Progenitor cell of endocrine pancreas (in vitro differentiated cells): ENCODE data around the gene SOST. TPM values are rescaled to one million over a fixed set of nuclear protein-coding genes. Genes with fewer than 3 reads are reported as not detected.

ENCODE experiments used
- DNase-seq: peaks from one replicate; pipeline ENCODE4 v3.0.0; 2021; ENCODE audit warnings: low spot score; ENCODE audit not compliant: unreplicated experiment
- H3K27ac Mint-ChIP-seq: 2 replicates; pipeline ENCODE4 v1.8.0; 2021; ENCODE audit warnings: mild to moderate bottlenecking, moderate library complexity, mixed read lengths
- H3K27me3 Mint-ChIP-seq: 2 replicates; pipeline ENCODE4 v1.8.0; 2021; ENCODE audit warnings: mixed read lengths
- H3K36me3 Mint-ChIP-seq: 2 replicates; pipeline ENCODE4 v1.8.0; 2022; ENCODE audit warnings: mixed read lengths; ENCODE audit not compliant: insufficient read depth
- H3K4me1 Mint-ChIP-seq: 2 replicates; pipeline ENCODE4 v1.8.0; 2021; ENCODE audit warnings: low read depth, mixed read lengths
- H3K4me3 Mint-ChIP-seq: 2 replicates; pipeline ENCODE4 v1.8.0; 2021; ENCODE audit warnings: low read depth, mild to moderate bottlenecking, moderate library complexity, mixed read lengths
- H3K9me3 Mint-ChIP-seq: 2 replicates; pipeline ENCODE4 v1.8.0; 2021; ENCODE audit warnings: low read depth, mixed read lengths
- total RNA-seq: library from RNA; stranded (reverse); gene quantifications from 2 replicates; pipeline ENCODE4 v1.2.1, GENCODE V29; 2021
- TF ChIP-seq, protein P1 (sequence below): fragments of 200-600 bp; sonication (generic); IDR thresholded peaks from one replicate; pipeline ENCODE4 v1.5.0; 2021; ENCODE audit warnings: antibody characterized with exemption, mild to moderate bottlenecking; ENCODE audit not compliant: unreplicated experiment

Gene SOST
- total RNA-seq, 1 donor from 2014 or later: 0.43 TPM

DNA sequence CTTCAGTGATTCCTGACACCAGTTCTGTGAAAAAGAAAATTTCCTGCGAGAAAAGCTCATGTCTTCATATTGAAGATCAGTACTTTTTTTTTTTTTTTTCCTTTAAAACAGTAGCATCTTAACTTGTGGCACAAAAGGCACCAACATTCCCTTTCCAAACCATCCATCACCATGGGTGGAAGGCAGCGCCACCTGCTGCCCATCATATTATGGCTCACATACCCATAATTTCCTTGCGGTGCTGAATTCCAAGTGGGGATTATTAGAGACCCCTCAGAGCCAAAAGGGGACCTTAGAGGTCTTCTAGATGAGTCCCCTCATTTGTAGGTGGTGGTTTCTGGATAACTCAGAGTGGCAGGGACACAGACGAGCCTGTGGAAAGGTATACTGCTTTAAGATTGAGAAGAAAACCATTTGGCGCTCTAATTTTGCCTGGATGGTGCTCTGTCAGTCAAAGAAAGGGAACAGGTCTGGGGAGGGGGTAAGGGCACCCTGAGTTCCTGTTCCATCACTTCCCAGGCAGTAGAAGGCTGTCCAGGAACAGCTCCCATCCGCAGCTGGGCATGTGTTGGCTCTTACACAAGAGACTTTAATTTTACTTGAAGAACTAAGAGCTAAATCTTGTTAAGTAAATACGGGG, 7.9 kb upstream of the SOST start:
- H3K36me3 Mint-ChIP-seq: peaks cover 14% of the 10 kb centered on the region
- no peak overlapping the region for H3K4me3 Mint-ChIP-seq
- H3K27me3 Mint-ChIP-seq: no peaks in the 10 kb centered on the region
- no peaks in the 10 kb centered on the region for H3K9me3 Mint-ChIP-seq
- TF ChIP-seq, protein P1, sequence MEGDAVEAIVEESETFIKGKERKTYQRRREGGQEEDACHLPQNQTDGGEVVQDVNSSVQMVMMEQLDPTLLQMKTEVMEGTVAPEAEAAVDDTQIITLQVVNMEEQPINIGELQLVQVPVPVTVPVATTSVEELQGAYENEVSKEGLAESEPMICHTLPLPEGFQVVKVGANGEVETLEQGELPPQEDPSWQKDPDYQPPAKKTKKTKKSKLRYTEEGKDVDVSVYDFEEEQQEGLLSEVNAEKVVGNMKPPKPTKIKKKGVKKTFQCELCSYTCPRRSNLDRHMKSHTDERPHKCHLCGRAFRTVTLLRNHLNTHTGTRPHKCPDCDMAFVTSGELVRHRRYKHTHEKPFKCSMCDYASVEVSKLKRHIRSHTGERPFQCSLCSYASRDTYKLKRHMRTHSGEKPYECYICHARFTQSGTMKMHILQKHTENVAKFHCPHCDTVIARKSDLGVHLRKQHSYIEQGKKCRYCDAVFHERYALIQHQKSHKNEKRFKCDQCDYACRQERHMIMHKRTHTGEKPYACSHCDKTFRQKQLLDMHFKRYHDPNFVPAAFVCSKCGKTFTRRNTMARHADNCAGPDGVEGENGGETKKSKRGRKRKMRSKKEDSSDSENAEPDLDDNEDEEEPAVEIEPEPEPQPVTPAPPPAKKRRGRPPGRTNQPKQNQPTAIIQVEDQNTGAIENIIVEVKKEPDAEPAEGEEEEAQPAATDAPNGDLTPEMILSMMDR: peak; percentile 77
- H3K4me1 Mint-ChIP-seq: peaks cover 2% of the 10 kb centered on the region
- DNase-seq: no peak
- no peak overlapping the region for H3K27ac Mint-ChIP-seq

- Mint-ChIP-seq H3K36me3 (peaks cover 1% of the 10 kb centered on the region), H3K4me3 (peak overlapping the region; percentile 16), H3K27ac (peak overlapping the region; percentile 54), H3K4me1 (peaks cover 9% of the 10 kb centered on the region), H3K9me3 (no peaks in the 10 kb centered on the region), H3K27me3 (peaks cover 25% of the 10 kb centered on the region)
- TF ChIP-seq, protein P1: peak; percentile 96
- DNase-seq: peak; percentile 94
Observed at GRCh38 chr17:43760254-43760852, 1.8 kb upstream of the SOST start.

DNA sequence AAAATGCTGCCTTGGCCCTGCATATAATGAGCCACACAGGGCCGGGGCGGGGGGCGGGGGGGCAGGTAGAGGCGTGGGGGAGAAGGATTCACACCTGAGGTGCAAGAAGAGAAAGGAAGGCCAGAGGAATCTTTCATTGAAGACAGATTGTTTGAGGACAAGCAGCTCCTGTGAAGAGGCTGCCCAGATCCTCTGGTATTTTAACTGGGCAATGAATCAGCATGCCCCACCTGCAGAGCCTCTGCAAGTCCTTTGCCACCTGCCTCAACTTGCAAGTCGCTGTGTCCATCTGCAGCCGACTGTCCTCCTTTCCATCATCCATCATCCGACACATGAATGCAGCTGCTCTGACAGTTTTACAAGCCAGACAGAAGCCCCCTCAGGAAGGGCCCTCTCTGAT, 1.2 kb upstream of the SOST start:
- Mint-ChIP-seq H3K27ac (peak overlapping the region; percentile 54), H3K4me3 (peak overlapping the region; percentile 16)
- no peak for DNase-seq

GRCh38 chr17:43758086-43758485, 505 bp downstream of the SOST start:
- H3K27me3 Mint-ChIP-seq: peaks cover 42% of the 10 kb centered on the region
- DNase-seq: no peak
- H3K9me3 Mint-ChIP-seq: no peaks in the 10 kb centered on the region
- TF ChIP-seq, protein P1: no peak
- peak overlapping the region; percentile 45 for H3K27ac Mint-ChIP-seq
- no peaks in the 10 kb centered on the region for H3K36me3 Mint-ChIP-seq
- no peak overlapping the region for H3K4me3 Mint-ChIP-seq
- peaks cover 11% of the 10 kb centered on the region for H3K4me1 Mint-ChIP-seq

More for the DNA sequence above, 1.2 kb upstream of the SOST start:
- H3K36me3 Mint-ChIP-seq: peaks cover 1% of the 10 kb centered on the region
- TF ChIP-seq, protein P1: no peak
- H3K4me1 Mint-ChIP-seq: peaks cover 9% of the 10 kb centered on the region
- H3K9me3 Mint-ChIP-seq: no peaks in the 10 kb centered on the region
- H3K27me3 Mint-ChIP-seq: peaks cover 25% of the 10 kb centered on the region

DNA sequence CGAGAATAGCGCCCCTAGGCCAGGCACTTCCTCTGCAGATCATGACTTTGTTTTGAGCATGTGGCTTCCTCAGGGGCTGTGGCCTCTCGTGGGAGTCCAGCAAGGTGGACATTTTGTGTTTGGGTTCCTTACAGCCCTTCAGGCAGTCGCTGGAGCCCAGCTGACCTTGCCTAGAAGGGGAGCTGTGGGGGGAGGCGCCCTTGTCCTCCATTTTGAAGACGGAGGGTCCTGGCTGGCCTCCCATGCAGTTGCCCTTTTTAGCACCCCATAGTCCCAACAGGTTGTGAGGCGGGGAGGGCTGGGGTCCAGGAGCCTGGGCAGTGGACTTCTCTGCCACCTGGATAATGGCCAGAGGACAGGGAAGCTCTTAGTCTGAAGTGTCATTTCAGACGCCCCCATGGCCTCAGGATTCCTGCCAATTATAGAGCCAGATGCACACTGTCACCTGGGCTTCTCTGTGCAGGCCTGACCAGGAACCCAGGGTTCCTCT, 1.4 kb downstream of the SOST start:
- TF ChIP-seq, protein P1: no peak
- no peaks in the 10 kb centered on the region for H3K36me3 Mint-ChIP-seq
- no peak overlapping the region for H3K27ac Mint-ChIP-seq
- no peak for DNase-seq
- H3K4me3 Mint-ChIP-seq: no peak overlapping the region
- H3K9me3 Mint-ChIP-seq: no peaks in the 10 kb centered on the region
- H3K4me1 Mint-ChIP-seq: peaks cover 11% of the 10 kb centered on the region
- H3K27me3 Mint-ChIP-seq: peaks cover 49% of the 10 kb centered on the region
